Endothelial cell of umbilical vein (primary cell): Measurements from ENCODE around the gene FOXRED1. TPM values are rescaled to one million over a fixed set of nuclear protein-coding genes. Genes with fewer than 3 reads are reported as not detected.
A peak's percentile ranks its signal among the peaks of the same experiment; 100 is the strongest.

ENCODE experiments used
- BruUV-seq: library from RNA; stranded (reverse); fragments of 400-500 nt; replicated peaks from 2 replicates; lab custom pipeline; 2021; lab: Mats Ljungman, UMichigan
- CTCF ChIA-PET: fragments of 300-600, 350-600 bp; sonication (Branson Sonifier 250); formaldehyde crosslinking; loops from one replicate; lab custom pipeline; 2021; ENCODE audit warnings: antibody characterized with exemption, inconsistent platforms; lab: Charles Lee
- POLR2A ChIA-PET: fragments of 300-600, 350-600 bp; sonication (Branson Sonifier 250); formaldehyde crosslinking; loops from one replicate; lab custom pipeline; 2021; ENCODE audit warnings: antibody characterized with exemption, inconsistent platforms; lab: Charles Lee
- DNase-seq: peaks from one replicate; pipeline ENCODE4 v3.0.0-alpha.2; 2011; ENCODE audit warnings: low read depth, low spot score
- FAIRE-seq: peaks from 2 replicates; lab custom pipeline; 2011; peaks lifted over from hg19 to GRCh38; lab: Jason Lieb, UNC
- H2AFZ ChIP-seq: 2 replicates; pipeline ENCODE4 v1.6.0; 2012; ENCODE audit warnings: low read depth, low read length, control low read depth, inconsistent platforms
- H3K27ac ChIP-seq: 2 replicates; pipeline ENCODE4 v1.5.1; 2011; ENCODE audit warnings: low read depth, mild to moderate bottlenecking, control low read depth, low read length, moderate library complexity; ENCODE audit not compliant: insufficient read depth
- H3K27me3 ChIP-seq, 2 experiments: 2 replicates each; pipeline versions ENCODE4 v1.6.0 to v1.6.1; 2011; ENCODE audit warnings: low read length in 2 of 2, mixed read lengths in 1 of 2; ENCODE audit not compliant: control insufficient read depth in 2 of 2, insufficient read depth in 2 of 2
- H3K36me3 ChIP-seq, 2 experiments: 2 replicates in 1 of 2; 3 replicates in 1 of 2; pipeline ENCODE4 v1.5.1; 2011; ENCODE audit warnings: low read length in 2 of 2, mild to moderate bottlenecking in 1 of 2, moderate library complexity in 1 of 2; ENCODE audit not compliant: control insufficient read depth in 2 of 2, insufficient read depth in 2 of 2; ENCODE audit errors: extremely low read depth in 1 of 2
- H3K4me1 ChIP-seq: 3 replicates; pipeline ENCODE4 v1.5.1; 2011; ENCODE audit warnings: mild to moderate bottlenecking, low read length; ENCODE audit not compliant: control insufficient read depth, insufficient read depth; ENCODE audit errors: extremely low read depth
- H3K4me2 ChIP-seq: 2 replicates; pipeline ENCODE4 v1.6.1; 2011; ENCODE audit warnings: low read length, control low read depth, mixed read lengths; ENCODE audit not compliant: insufficient read depth
- H3K4me3 ChIP-seq, 3 experiments: fragments of 200-600 bp in 1 of 3; sonication (generic), shearing (Covaris generic) in 1 of 3; replicated peaks in 1 of 3; 2 replicates each; pipeline ENCODE4 v1.5.1; 2011 to 2016; ENCODE audit warnings: control low read depth in 3 of 3, low read length in 3 of 3, mild to moderate bottlenecking in 2 of 3, inconsistent platforms in 1 of 3, low read depth in 1 of 3, moderate library complexity in 1 of 3; ENCODE audit not compliant: insufficient read depth in 1 of 3
- H3K79me2 ChIP-seq: 2 replicates; pipeline ENCODE4 v1.6.0; 2012; ENCODE audit warnings: low read length, inconsistent platforms; ENCODE audit not compliant: control insufficient read depth, insufficient read depth
- H3K9ac ChIP-seq: replicated peaks from 2 replicates; pipeline ENCODE3; 2011; ENCODE audit warnings: low read length, control low read depth; ENCODE audit not compliant: insufficient read depth; ENCODE audit errors: extremely low read depth
- H3K9me1 ChIP-seq: replicated peaks from 3 replicates; pipeline ENCODE4 v1.6.0; 2011; ENCODE audit warnings: mild to moderate bottlenecking, low read length; ENCODE audit not compliant: control insufficient read depth, insufficient read depth; ENCODE audit errors: extremely low read depth
- H3K9me3 ChIP-seq: replicated peaks from 2 replicates; pipeline ENCODE4 v1.5.1; 2012; ENCODE audit warnings: low read length, inconsistent platforms; ENCODE audit not compliant: control insufficient read depth, insufficient read depth
- H4K20me1 ChIP-seq: replicated peaks from 2 replicates; pipeline ENCODE3; 2011; ENCODE audit warnings: mild to moderate bottlenecking, low read length; ENCODE audit not compliant: control insufficient read depth, insufficient read depth; ENCODE audit errors: extremely low read depth
- FOS ChIP-seq: IDR thresholded peaks from 2 replicates; pipeline ENCODE4 v1.6.1; 2011; ENCODE audit warnings: mild to moderate bottlenecking, low read length, moderate library complexity, borderline replicate concordance; ENCODE audit not compliant: insufficient read depth
- JUN ChIP-seq: IDR thresholded peaks from 2 replicates; pipeline ENCODE4 v1.6.1; 2011; ENCODE audit warnings: borderline replicate concordance, low read depth; ENCODE audit not compliant: insufficient read length, insufficient read depth
- POLR2A ChIP-seq: IDR thresholded peaks from 2 replicates; pipeline ENCODE4 v1.6.1; 2012; ENCODE audit warnings: low read depth, mild to moderate bottlenecking, control low read depth, low read length
- POLR2AphosphoS5 ChIP-seq: IDR thresholded peaks from 2 replicates; pipeline ENCODE4 v1.6.1; 2012; ENCODE audit warnings: low read depth, mild to moderate bottlenecking, control low read depth, low read length, moderate library complexity; ENCODE audit not compliant: insufficient read depth
- dilution Hi-C: fragments of 300-500 bp; cut with MboI; formaldehyde crosslinking; loops from one replicate; pipeline ENCODE4 v1.15.0; 2019; ENCODE audit warnings: low sequenced_read_pairs; ENCODE audit not compliant: extremely low pct_ligation_motif_present
- intact Hi-C: fragments of 100-400 bp; cut with micrococcal nuclease; formaldehyde crosslinking; loops from one replicate; pipeline ENCODE4 v1.10.0; 2022
- polyA plus RNA-seq, 4 experiments: library from polyadenylated mRNA; depleted of rRNA in 3 of 4; stranded (reverse) in 3 of 4; unstranded in 1 of 4; fragments of >200 nt; gene quantifications; 2 replicates each; pipeline versions ENCODE4 v1.2.1 to v1.2.3, GENCODE V29; 2011 to 2012; ENCODE audit warnings: missing spikeins in 1 of 4
- total RNA-seq: library from RNA; stranded (reverse); gene quantifications from 2 replicates; pipeline ENCODE4 v1.2.3, GENCODE V29; 2021
- TF ChIP-seq, protein P1 (sequence below): IDR thresholded peaks from 2 replicates; pipeline ENCODE4 v1.6.1; 2011; ENCODE audit not compliant: insufficient read depth, insufficient read length

FOXRED1 gene
- total and polyA plus RNA-seq, 2 donors (not counting 3 experiments of a cell fraction or from before 2014, with no cell fraction given) = 32.4 to 33.5 TPM

DNA sequence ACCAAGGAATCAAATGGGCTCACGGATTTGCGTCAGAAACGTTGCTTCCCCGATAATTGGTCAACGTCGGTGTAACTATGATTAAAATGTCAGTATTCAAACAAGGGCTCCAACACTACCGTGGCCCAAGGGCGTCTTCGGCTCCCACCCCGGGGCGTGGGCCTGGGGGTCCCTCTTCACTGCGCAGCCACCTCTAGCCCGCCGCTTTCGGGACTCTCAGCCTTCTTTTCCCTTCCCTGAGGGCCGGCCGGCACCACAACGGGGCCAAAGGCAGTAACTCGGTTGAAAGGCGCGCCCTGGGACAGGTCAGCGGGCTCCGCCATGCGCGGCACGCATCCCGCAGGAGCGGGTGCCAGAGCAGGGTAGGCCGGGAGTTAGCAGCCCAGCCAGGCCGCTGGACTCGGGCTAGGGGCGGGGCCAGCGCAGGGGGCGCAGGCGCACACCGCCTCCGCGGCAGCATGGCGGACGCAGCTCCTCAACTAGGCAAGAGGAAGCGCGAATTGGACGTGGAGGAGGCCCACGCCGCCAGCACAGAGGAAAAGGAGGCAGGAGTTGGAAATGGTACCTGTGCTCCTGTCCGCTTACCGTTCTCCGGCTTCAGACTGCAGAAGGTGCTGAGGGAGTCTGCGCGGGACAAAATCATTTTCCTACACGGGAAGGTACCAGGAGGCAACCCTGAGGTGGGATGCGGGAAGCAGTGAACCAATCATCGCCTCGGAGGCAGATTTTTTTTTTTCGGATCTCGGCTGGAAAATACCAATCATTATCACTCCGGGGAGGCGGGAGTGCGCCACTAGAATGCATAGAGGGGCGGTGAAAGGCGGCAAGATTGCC is 34.9 kb downstream of the FOXRED1 start, which contains the start of gene DCPS:
Gene DCPS (plus strand): TSS at position 438 of the 834 bp plus-strand sequence. CDS start 21 bp downstream, at position 459.
- TF ChIP-seq POLR2A = peak; percentile 92
- no peak for TF ChIP-seq FOS
- TF ChIP-seq POLR2AphosphoS5 = peak; percentile 97
- TF ChIP-seq, protein P1, sequence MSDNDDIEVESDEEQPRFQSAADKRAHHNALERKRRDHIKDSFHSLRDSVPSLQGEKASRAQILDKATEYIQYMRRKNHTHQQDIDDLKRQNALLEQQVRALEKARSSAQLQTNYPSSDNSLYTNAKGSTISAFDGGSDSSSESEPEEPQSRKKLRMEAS = peak; percentile 63
- TF ChIP-seq JUN = no peak
- H3K9me1 ChIP-seq = no peaks in the 10 kb centered on the region
- POLR2A ChIA-PET = interaction anchor here (0.7 to 1.0 kb wide), 2 partner anchors 35 to 77 kb away, joined by 4 to 5 read pairs; partner anchors contain the start of genes FOXRED1 and SRPRA
- intact Hi-C loops = loop anchor here (1.0 to 5.0 kb wide), 5 partner anchors 21 to 382 kb away; partner anchors contain the start of genes FAM118B, RPUSD4, SRPRA and TIRAP
- no peaks in the 10 kb centered on the region for H3K27me3 ChIP-seq
- FAIRE-seq = peak; percentile 87
- CTCF ChIA-PET = interaction anchor here (0.6 to 10.7 kb wide), 7 partner anchors 20 to 1854 kb away, joined by 3 to 437 read pairs (median 4); partner anchors contain the start of gene ST3GAL4
- H2AFZ ChIP-seq = peak within 1 kb of the TSS; percentile 36
- no peaks in the 10 kb centered on the region for H3K4me1 ChIP-seq
- H3K4me3 ChIP-seq = peak within 1 kb of the TSS; percentile 28 to 74 (median 35)
- TSS peak; percentile 68 for BruUV-seq
- DNase-seq = peak; percentile 96
- H3K9ac ChIP-seq = peak within 1 kb of the TSS; percentile 83
- H3K36me3 ChIP-seq = no peaks in the 10 kb centered on the region
- peak within 1 kb of the TSS; percentile 55 for H3K27ac ChIP-seq
- dilution Hi-C loops = no loop called here
- no peaks in the 10 kb centered on the region for H3K79me2 ChIP-seq
- H4K20me1 ChIP-seq = no peaks in the 10 kb centered on the region
- H3K9me3 ChIP-seq = no peaks in the 10 kb centered on the region
- peak within 1 kb of the TSS; percentile 81 for H3K4me2 ChIP-seq
